GM18951 (cell line): ENCODE results near the gene ZNF385B.

Source experiments
- POLR2A ChIP-seq: IDR thresholded peaks from 4 replicates; pipeline ENCODE4 v1.6.1; 2011; ENCODE audit warnings: mild to moderate bottlenecking; ENCODE audit not compliant: insufficient read length, insufficient read depth; ENCODE audit errors: extremely low read depth
- in situ Hi-C: fragments of 300-500 bp; cut with MboI; formaldehyde crosslinking; loops from one replicate; pipeline ENCODE4 v1.12.0; 2022; ENCODE audit warnings: low sequenced_read_pairs, mixed read lengths, inconsistent platforms; ENCODE audit not compliant: unreplicated experiment

Gene ZNF385B

DNA sequence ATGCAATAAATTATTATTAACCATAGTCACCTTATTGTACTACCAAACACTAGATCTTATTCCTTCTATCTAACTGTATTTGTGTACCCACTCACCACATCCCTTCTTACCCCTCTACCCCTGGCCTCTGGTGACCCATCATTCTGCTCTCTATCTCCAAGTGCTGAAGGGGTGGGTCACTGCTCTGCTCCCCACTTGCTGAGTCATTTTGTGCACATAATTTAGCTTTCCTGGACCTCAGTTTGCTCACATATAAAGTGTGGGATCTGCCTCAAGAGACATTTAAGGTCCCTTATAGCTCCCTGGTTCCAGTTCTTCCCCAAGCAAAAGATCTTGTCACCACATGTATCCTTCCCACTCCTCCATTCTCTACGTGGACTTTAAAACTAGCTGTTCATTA, 169.4 kb downstream of the ZNF385B start:
- in situ Hi-C loops = no loop called here
- TF ChIP-seq POLR2A = no peak

DNA sequence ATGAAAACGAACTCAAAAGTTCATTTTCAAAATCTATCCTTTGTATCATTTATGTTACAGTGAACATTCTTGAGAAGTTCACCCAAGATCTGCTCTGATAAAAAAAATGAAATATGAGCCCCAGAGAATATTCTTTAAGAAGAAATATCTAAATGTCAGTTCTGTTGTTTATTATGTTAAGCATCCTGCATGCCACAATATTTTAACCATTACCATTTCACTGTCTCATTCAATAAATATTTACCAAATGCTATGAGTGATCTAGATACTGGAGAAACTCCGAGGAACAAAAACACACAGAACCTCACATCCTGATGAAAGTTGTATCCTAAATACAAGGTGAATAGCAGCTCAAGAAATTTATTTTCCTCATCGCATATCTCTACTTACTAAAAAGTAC, 170.2 kb downstream of the ZNF385B start:
- in situ Hi-C loops = no loop called here
- TF ChIP-seq POLR2A = no peak

DNA sequence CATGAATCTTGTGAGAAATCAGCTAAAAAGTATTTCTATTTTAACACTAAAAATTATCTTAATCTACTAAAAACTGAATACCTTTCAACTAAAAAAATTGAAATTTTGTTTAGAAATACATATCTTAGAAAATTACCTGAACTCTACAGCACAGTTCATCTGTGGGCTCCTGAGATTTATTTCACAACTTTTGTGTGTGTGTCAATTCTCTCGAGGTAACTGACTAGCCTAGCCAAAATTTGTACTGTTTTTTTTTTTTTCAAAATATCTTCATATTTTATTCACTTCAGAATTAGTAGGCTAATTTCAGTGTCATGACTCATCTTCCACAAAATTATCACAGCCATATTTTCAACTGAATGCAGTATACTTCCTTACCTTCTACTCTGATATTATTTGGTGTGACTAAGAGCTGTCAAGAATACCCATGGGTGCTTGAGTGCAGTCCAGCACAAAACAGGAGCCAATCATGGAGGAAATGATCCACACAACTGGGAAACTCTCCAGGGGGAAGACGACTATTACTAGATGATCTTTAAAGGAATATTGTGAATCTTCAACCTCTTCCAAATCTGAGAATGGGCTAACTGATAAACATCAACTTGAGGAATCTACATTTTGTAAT, 174.6 kb downstream of the ZNF385B start:
- in situ Hi-C loops = no loop called here
- TF ChIP-seq POLR2A = no peak

DNA sequence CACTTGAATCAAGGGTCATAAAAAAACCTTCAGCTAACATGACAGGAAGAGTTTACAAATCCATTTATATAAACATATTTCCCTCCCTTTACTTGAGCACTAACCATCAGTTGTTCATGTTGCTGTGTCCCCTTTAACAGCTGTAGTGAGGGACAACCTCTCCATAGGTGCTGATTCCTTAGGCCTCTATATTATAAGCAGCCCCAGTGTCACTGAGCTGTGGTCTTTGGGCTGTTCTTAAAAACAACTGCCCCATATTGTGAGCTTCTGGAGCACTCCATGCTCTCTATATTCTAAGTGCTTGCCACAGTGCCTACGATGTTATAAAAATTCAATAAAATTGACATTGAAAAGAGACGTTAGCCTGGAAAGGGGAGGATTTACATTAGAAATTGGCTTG, 175.3 kb downstream of the ZNF385B start:
- in situ Hi-C loops = no loop called here

DNA sequence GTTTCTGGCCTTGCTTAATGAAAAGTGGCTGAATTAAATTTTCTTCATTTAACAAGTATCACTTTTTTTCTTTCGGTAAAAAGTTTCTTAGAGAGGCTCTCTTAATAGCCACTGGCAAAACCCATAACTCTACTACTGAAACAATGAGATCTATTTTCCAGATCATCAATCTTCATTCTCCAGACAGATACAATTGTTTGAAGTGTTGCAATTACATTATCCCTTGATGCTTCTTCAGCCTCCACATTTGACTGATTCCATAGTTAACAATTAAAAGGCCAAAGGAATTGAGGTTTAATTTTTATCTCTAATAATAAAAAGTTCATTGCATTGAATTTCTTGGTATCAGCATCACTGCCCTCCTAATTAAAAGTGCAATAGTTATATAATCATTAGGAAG, 176.3 kb downstream of the ZNF385B start:
- in situ Hi-C loops = no loop called here
- no peak for TF ChIP-seq POLR2A

More for the DNA sequence above, 175.3 kb downstream of the ZNF385B start:
- no peak for TF ChIP-seq POLR2A

DNA sequence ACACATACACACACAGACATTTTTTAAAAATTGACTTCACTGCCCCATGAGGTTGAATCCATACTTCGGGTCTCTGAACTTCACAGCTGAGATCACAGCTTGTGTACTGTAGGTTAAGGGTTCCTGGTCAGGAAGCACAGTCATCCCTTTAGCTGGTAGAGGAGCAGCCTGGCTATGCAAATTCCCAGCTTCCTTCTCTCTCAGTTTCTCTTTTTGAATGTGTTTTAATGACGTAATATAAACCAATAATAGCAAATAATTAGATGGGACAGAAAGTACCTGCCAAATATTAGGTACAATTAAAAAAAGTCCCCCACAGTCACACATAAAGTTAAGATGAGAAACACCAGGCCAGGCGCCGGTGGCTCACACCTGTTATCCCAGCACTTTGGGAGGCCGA, 178.7 kb downstream of the ZNF385B start:
- TF ChIP-seq POLR2A = no peak
- in situ Hi-C loops = no loop called here

DNA sequence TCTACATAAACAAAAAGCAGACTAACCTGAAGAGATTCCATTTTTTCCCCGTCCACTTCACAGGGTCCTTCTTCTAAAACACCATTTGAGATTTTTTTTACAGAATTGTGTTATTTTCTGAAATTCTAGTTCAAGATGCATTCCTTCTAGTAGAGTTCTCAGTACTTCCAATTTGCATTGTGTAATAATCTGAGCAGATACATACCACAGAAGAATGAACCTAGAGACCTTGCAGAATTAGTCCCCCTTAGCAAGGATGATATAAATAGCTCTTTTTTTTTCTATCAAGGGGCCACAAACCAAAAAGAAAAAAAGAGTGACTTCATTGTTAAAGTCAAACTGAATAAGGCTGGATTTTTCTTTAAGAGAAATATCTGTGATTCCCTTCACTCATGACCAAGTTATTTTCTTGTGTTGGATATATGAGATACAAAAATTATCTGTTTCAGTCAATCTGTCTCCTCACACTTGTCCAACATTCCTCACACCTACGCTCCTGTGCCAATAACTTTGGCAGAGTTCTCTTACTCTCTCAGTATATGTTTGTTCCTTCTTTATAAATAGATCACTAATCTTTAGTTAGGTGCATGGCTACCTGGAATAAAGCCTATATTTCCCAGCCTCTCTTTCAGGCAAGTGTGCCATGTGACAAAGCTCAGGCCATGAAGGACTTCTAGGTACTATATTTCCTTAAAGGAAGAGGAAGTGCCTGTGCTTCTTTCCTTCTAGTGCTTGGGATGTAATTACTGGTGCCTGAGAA, 183.5 kb downstream of the ZNF385B start:
- in situ Hi-C loops = no loop called here
- no peak for TF ChIP-seq POLR2A

DNA sequence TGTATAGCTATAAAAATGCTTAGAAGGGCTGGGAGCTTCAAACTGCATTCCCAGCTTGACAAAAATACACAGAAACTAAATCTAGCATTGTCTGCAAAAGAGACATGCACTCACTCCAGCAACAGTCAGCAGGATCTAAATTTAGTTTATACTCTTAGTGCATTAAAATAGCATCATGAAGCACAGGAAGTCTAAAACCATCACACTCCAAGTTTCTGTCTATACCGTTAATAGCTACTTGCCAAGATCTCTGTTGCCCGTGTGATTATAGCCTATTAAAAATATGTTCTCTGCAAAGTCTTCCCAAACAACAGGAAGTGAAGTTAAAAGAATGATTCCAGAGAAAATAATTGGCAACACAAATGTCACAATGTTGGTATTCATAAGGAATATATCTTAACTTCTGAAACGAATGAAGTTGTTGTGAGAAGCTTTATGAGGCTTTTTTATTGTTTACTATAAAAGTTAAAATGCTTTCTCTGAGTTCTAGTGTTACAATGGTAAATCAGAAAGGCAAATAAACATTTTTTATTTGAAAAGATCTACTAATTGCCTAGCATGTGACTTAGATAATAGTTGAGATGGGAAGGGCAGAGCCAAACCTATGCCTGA, 184.2 kb downstream of the ZNF385B start:
- TF ChIP-seq POLR2A = no peak
- in situ Hi-C loops = no loop called here

DNA sequence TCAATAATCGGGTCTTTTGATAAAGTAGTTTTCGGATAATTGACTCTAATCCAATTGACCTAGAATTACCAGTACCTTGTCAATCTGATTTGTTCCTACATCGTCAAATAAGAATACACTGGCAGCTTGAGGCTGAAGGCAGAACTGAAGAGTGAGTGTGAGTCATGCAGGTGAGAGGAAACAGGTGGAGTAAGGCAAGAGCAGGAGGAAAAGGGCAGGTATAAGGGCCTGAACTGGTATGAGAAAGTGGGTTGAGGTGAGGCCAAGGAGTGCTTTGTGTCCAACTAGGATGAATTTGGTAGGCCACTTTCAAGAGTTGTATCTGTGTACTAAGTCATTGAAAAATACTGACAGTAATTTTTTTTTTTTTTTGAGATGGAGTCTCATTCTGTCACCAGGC, 186.0 kb downstream of the ZNF385B start:
- in situ Hi-C loops = no loop called here
- no peak for TF ChIP-seq POLR2A

DNA sequence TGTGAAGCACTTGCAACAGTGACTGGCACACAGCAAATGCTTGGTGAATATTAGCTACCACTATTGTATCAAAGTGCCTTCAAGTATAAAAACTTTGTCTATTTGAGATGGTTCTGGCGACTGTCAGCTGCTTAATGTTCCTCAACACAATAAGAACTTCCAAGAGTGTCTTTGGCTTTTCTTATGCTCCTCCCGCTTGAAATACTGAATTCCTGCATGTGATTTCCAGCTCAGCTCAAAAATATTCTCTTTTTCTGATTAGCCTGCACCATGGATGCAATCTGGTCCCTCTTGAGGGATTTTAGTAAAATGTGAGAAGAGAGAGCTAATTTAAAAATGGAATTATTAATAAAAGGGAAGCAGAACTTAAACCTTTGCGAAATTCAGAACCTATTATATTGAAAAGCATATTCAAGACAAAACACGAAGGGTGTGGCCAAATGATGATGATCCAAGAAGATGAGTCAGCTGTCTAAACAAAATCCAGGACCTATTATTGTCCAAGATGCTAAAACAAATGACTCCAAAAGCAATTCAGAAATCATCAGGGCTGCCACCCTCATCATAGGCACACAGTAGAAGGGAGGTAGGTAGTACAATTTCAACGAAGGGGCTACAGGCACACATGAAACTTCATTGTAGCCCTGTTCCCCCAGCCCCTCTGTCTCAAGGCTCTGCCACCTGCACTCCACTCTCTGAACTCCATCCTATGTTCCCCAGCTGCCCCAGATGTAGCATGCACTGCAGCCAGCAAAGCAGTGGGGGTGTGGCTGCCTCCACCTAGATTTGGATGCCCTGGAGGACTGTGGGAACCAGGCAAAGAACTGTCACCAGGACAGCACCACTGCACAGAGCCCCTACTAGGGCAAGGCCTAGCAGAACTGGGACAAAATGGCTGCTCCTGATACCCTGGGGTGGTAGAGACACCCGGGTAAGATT, 190.1 kb downstream of the ZNF385B start:
- in situ Hi-C loops = no loop called here
- no peak for TF ChIP-seq POLR2A

DNA sequence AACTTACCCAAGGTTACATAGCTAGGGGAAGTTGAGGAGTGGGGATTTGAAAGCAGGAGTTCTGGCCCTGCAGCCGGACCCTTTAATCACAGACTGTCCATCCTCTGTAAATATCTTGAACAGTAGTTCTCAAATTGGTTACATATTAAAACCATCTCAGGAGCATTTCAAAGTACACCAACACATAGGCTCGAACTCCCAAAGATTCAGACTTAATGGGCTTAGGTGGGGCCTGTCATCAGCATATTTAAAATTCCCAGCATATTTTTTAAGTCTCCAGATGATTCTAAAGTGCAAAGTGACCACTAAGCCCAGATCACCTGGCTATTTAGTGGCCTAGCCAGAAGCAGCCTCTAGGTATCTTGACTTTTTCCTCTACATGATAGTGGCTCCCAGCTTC, 192.2 kb downstream of the ZNF385B start:
- TF ChIP-seq POLR2A = no peak
- in situ Hi-C loops = no loop called here

DNA sequence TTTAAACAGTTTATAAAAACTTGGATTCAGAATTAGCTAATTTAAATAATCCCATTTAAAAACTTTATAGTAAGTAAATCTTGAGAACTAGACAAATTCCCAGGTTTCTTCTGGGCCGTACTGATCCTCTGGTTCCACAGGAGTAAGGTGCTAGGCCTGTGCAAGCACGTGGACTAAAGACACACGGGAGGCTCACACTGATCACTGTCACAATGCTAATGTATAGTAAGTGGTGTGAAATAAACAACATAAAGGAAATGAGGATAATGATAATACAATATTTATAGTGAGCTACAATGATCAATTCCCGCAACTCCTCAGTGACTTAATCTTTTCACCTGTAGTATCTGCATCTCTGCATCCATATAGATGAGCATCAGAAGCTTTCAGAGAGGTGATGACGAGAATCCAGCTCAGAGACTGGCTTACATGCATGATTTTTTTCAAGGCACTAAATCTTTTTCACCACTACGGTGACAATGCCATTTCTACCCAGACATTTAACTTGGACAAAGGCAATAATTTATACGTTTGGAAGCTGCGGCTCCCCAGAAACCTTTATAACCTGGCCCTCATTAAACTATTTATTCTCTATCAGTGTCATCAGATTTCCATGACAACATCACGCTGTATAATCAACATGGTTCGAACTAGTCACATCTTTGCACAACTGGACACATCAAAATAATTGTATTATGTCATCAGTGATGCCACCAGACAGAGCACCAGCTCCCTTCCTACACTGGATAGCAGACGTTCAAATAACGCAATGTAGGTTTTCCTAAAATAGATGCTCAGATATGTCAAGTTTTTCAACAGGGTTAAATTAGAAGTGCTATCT, 196.2 kb downstream of the ZNF385B start:
- no peak for TF ChIP-seq POLR2A
- in situ Hi-C loops = no loop called here
